Raji (cell line): ENCODE measurements around the gene PCNX2.

Source experiments
- POLR2A ChIP-seq: IDR thresholded peaks from 2 replicates; pipeline ENCODE4 v1.6.1; 2011; ENCODE audit warnings: low read depth, low read length, control low read depth; ENCODE audit not compliant: insufficient read depth

Gene PCNX2

GRCh38 chr1:232998646-232999045 is 296.9 kb downstream of the PCNX2 start:
- TF ChIP-seq POLR2A = no peak

GRCh38 chr1:232998138-232998537 is 297.4 kb downstream of the PCNX2 start:
- no peak for TF ChIP-seq POLR2A

- no peak for TF ChIP-seq POLR2A
Observed at GRCh38 chr1:232996143-232996542, 299.4 kb downstream of the PCNX2 start.

GRCh38 chr1:232995189-232995588 is 300.3 kb downstream of the PCNX2 start:
- no peak for TF ChIP-seq POLR2A

- TF ChIP-seq POLR2A = no peak
Observed at GRCh38 chr1:232993555-232993954, 302.0 kb downstream of the PCNX2 start.

- no peak for TF ChIP-seq POLR2A
Observed at GRCh38 chr1:232992227-232992626, 303.3 kb downstream of the PCNX2 start.

- TF ChIP-seq POLR2A = no peak
Observed at GRCh38 chr1:232991238-232991637, 304.3 kb downstream of the PCNX2 start.

- TF ChIP-seq POLR2A = no peak
Observed at GRCh38 chr1:232990176-232991128, 305.1 kb downstream of the PCNX2 start.

GRCh38 chr1:232988572-232989040 is 306.9 kb downstream of the PCNX2 start:
- TF ChIP-seq POLR2A = no peak

GRCh38 chr1:232987774-232988140 is 307.8 kb downstream of the PCNX2 start:
- no peak for TF ChIP-seq POLR2A

- no peak for TF ChIP-seq POLR2A
Observed at GRCh38 chr1:232987046-232987773, 308.3 kb downstream of the PCNX2 start.

- TF ChIP-seq POLR2A = no peak
Observed at GRCh38 chr1:232986527-232986922, 309.0 kb downstream of the PCNX2 start.

- TF ChIP-seq POLR2A = no peak
Observed at GRCh38 chr1:232985882-232986526, 309.5 kb downstream of the PCNX2 start.

GRCh38 chr1:232984577-232985425 is 310.7 kb downstream of the PCNX2 start:
- no peak for TF ChIP-seq POLR2A
